Measurements from ENCODE around the gene PRKACA.
A peak's percentile ranks its signal among the peaks of the same experiment; 100 is the strongest.

PRKACA gene

DNA sequence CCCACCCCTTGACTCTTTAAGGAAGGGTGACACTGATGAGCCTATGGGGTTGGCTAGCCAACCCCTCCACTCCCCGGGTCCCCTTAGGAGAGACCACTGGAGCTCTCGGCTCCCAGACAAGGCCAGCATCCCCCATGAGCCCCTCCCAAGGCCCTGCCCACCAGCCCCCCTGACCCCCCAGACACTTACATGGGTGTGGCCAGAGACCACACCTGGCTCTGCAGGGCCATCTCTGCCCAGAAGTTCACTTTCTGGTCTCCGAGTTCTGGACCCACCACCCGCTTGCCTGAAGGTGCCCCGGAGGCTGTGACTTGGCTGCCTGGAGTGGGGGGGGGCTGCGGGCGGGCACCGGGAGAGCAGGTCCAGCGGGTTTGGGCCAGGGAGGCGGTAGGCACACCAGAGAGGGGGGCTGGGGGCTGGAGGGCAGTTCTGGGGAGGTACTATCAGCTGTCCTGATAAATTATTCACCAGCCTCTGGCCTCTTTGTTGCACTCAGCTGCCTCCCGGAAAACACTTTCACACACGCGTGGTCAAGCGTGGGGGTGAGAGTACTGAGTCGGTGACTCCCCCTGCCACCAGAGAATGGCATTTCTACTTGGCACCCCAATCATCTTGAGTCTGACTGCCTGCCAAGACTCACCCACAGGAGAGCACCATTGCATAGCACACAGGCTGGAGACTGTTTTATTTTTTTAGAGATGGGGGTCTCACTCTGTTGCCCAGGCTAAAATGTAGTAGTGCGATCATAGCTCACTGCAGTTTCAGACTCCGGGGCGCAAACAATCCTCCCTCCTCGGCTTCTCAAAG, 55.6 kb downstream of the PRKACA start, which contains the start of gene PALM3:
Gene PALM3 (minus strand): TSS at position 326 of the 807 bp plus-strand sequence. CDS start 96 bp downstream, at position 230.
- peak within 1 kb of the TSS; percentile 6 to 23 (median 12) for H3K4me3 Mint-ChIP-seq
- H3K9me3 Mint-ChIP-seq = no peaks in the 10 kb centered on the region
- H3K4me1 Mint-ChIP-seq = peaks cover 4% of the 10 kb centered on the region
- TF ChIP-seq, protein P1, sequence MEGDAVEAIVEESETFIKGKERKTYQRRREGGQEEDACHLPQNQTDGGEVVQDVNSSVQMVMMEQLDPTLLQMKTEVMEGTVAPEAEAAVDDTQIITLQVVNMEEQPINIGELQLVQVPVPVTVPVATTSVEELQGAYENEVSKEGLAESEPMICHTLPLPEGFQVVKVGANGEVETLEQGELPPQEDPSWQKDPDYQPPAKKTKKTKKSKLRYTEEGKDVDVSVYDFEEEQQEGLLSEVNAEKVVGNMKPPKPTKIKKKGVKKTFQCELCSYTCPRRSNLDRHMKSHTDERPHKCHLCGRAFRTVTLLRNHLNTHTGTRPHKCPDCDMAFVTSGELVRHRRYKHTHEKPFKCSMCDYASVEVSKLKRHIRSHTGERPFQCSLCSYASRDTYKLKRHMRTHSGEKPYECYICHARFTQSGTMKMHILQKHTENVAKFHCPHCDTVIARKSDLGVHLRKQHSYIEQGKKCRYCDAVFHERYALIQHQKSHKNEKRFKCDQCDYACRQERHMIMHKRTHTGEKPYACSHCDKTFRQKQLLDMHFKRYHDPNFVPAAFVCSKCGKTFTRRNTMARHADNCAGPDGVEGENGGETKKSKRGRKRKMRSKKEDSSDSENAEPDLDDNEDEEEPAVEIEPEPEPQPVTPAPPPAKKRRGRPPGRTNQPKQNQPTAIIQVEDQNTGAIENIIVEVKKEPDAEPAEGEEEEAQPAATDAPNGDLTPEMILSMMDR (IDR thresholded peaks at IDR 0.05; ENCODE audit: unreplicated experiment in 3 of 3) = no peak
- H3K36me3 Mint-ChIP-seq (ENCODE audit: low read depth) = no peaks in the 10 kb centered on the region
- H3K27me3 Mint-ChIP-seq (ENCODE audit: low read depth) = peaks cover 43% of the 10 kb centered on the region
- peak within 1 kb of the TSS in 2 of 3 experiments; percentile 23 to 72 for H3K27ac Mint-ChIP-seq

DNA sequence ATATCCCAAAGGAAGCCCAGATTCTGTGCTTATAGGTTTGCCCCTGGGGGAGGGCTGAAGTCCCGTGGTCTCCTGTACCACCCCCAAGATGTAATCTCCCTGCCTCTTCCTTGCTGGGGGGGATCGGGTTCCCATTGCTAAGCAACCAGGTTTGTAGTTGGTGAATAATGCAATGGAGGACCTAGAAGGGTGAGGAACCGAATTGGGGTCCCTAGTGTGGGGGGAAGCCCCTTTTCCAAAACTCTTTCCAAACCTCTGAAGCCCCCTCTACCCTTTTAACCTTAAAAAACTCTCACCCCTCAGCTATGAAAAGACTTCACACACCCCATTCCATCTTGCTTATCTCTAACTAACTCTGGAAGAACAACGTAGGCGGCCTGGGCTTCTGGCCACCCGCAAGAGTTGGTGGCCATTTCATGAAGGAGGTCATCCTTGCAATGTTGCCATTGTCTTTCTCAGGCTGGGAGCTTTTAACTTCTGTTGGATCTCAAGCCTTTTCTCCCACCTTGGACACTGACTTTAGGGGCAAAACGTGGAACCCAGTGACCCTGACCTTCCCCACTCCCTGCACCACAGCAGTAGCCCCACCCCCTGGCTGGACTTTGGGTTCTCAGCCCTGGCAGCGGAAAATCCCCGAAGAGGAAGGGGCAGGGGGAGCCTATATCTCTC, 56.3 kb downstream of the PRKACA start:
- H3K9me3 Mint-ChIP-seq = no peaks in the 10 kb centered on the region
- peaks cover 51% of the 10 kb centered on the region for H3K27me3 Mint-ChIP-seq (ENCODE audit: low read depth)
- TF ChIP-seq, protein P1 (IDR thresholded peaks at IDR 0.05; ENCODE audit: unreplicated experiment in 3 of 3) = no peak
- H3K36me3 Mint-ChIP-seq (ENCODE audit: low read depth) = no peaks in the 10 kb centered on the region
- H3K4me1 Mint-ChIP-seq = peaks cover 4% of the 10 kb centered on the region
- peak overlapping the region; percentile 6 to 23 (median 12) for H3K4me3 Mint-ChIP-seq
- H3K27ac Mint-ChIP-seq = peak overlapping the region in 2 of 3 experiments; percentile 23 to 63

DNA sequence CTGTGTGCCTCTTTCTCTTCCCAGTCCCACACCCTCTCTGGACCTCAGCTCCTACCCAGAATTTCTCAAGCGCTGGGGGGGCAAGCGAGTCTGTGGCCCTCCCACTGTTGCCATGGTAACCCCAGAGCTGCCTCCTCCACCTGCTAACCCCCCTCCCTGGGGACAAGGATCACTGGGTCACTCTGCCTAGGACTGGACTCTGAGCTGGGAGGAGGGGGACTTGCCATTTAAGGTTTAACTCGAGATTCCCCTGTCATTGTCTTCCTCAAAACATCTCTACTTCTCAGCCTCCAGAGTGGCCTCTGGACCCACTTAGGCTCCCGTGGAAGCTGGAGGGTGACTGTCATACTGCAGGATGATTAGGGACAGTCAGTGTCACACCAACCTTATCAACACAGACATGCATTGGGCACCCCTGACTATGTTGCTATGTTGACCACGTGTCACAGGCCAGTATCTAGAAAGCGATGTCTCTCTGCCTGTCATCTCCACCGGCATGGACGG, 57.9 kb downstream of the PRKACA start:
- Mint-ChIP-seq H3K36me3 (ENCODE audit: low read depth) (peaks cover 3% of the 10 kb centered on the region), H3K4me1 (peaks cover 4% of the 10 kb centered on the region), H3K27me3 (ENCODE audit: low read depth) (peaks cover 47% of the 10 kb centered on the region), H3K4me3 (peak overlapping the region; percentile 46 to 65 (median 62)), H3K27ac (peak overlapping the region in 1 of 3 experiments; percentile 20), H3K9me3 (no peaks in the 10 kb centered on the region)
- TF ChIP-seq, protein P1 (IDR thresholded peaks at IDR 0.05; ENCODE audit: unreplicated experiment in 3 of 3) = no peak

- H3K36me3 Mint-ChIP-seq (ENCODE audit: low read depth) = peaks cover 5% of the 10 kb centered on the region
- H3K4me1 Mint-ChIP-seq = peaks cover 4% of the 10 kb centered on the region
- H3K9me3 Mint-ChIP-seq = no peaks in the 10 kb centered on the region
- peak overlapping the region; percentile 64 to 85 (median 84) for H3K4me3 Mint-ChIP-seq
- H3K27me3 Mint-ChIP-seq (ENCODE audit: low read depth) = peaks cover 48% of the 10 kb centered on the region
- TF ChIP-seq, protein P1 (IDR thresholded peaks at IDR 0.05; ENCODE audit: unreplicated experiment in 3 of 3) = peak; percentile 42 to 54 (median 51)
- H3K27ac Mint-ChIP-seq = no peak overlapping the region
Observed at GRCh38 chr19:14059093-14059480, 58.5 kb downstream of the PRKACA start.

- Mint-ChIP-seq H3K9me3 (no peaks in the 10 kb centered on the region), H3K36me3 (ENCODE audit: low read depth) (peaks cover 9% of the 10 kb centered on the region), H3K27ac (no peak overlapping the region), H3K4me3 (peak overlapping the region; percentile 64 to 85 (median 84)), H3K27me3 (ENCODE audit: low read depth) (peaks cover 52% of the 10 kb centered on the region), H3K4me1 (peaks cover 4% of the 10 kb centered on the region)
- TF ChIP-seq, protein P1 (IDR thresholded peaks at IDR 0.05; ENCODE audit: unreplicated experiment in 3 of 3) = no peak
Observed at GRCh38 chr19:14058182-14059092, 59.1 kb downstream of the PRKACA start.
